HepG2 (cell line): ENCODE results near the gene EIF5A. TPM values are rescaled to one million over a fixed set of nuclear protein-coding genes. Genes with fewer than 3 reads are reported as not detected.

ENCODE experiments used
- ARNTL ChIP-seq: sonication (generic); formaldehyde crosslinking; IDR thresholded peaks from 2 replicates; pipeline ENCODE4 v1.4.0; 2020; ENCODE audit warnings: mild to moderate bottlenecking, missing genetic modification reagents
- CCDC6 ChIP-seq: sonication (generic); formaldehyde crosslinking; IDR thresholded peaks from 2 replicates; pipeline ENCODE4 v1.8.1; 2022; ENCODE audit warnings: mild to moderate bottlenecking, missing genetic modification reagents, moderate library complexity
- ETS1 ChIP-seq: sonication (generic); formaldehyde crosslinking; IDR thresholded peaks from 2 replicates; pipeline ENCODE4 v1.4.0; 2020; ENCODE audit warnings: missing genetic modification reagents
- FOXO1 ChIP-seq: sonication (generic); formaldehyde crosslinking; IDR thresholded peaks from 2 replicates; pipeline ENCODE4 v1.4.0; 2020; ENCODE audit warnings: missing genetic modification reagents
- IKZF1 ChIP-seq: fragments of 450-650 bp; IDR thresholded peaks from 2 replicates; pipeline ENCODE4 v1.7.1; 2016
- NKX3-1 ChIP-seq: sonication (generic); formaldehyde crosslinking; IDR thresholded peaks from 2 replicates; pipeline ENCODE4 v1.5.0; 2020; ENCODE audit warnings: missing genetic modification reagents
- SKIL ChIP-seq: sonication (generic); formaldehyde crosslinking; IDR thresholded peaks from 2 replicates; pipeline ENCODE4 v1.8.0; 2022; ENCODE audit warnings: missing genetic modification reagents, mild to moderate bottlenecking, moderate library complexity, borderline replicate concordance
- ZFX ChIP-seq: sonication (generic); formaldehyde crosslinking; IDR thresholded peaks from 2 replicates; pipeline ENCODE4 v1.4.0; 2020; ENCODE audit warnings: mild to moderate bottlenecking, low read depth, missing genetic modification reagents, moderate library complexity
- ZNF33B ChIP-seq: sonication (generic); formaldehyde crosslinking; IDR thresholded peaks from 2 replicates; pipeline ENCODE4 v1.5.1; 2020; ENCODE audit warnings: mild to moderate bottlenecking, missing genetic modification reagents
- ZNF441 ChIP-seq: sonication (generic); formaldehyde crosslinking; IDR thresholded peaks from 2 replicates; pipeline ENCODE4 v1.7.0; 2021; ENCODE audit warnings: missing genetic modification reagents, borderline replicate concordance
- ZNF547 ChIP-seq: sonication (generic); formaldehyde crosslinking; IDR thresholded peaks from 2 replicates; pipeline ENCODE4 v1.5.1; 2020; ENCODE audit warnings: mild to moderate bottlenecking, missing genetic modification reagents
- ZNF775 ChIP-seq: sonication (generic); formaldehyde crosslinking; IDR thresholded peaks from 2 replicates; pipeline ENCODE4 v1.4.0; 2020; ENCODE audit warnings: missing genetic modification reagents, mild to moderate bottlenecking, moderate library complexity, borderline replicate concordance
- polyA plus RNA-seq, 8 experiments: library from polyadenylated mRNA; depleted of rRNA in 3 of 8; stranded (reverse) in 7 of 8; unstranded in 1 of 8; fragments of >200 nt; fragmentation: Illumina TruSeq in 4 of 8; extraction: Trizol in 4 of 8; gene quantifications; 2 replicates each; pipeline versions ENCODE4 v1.2.1 to v1.2.3, GENCODE V29; 2011 to 2016; ENCODE audit warnings: low read depth in 4 of 8, missing spikeins in 1 of 8, mixed read lengths in 1 of 8; ENCODE audit not compliant: insufficient read depth in 1 of 8
- total RNA-seq, 5 experiments: library from RNA; depleted of rRNA; stranded (reverse); fragments of >200 nt; fragmentation: Illumina TruSeq; extraction: Trizol; gene quantifications; 2 replicates each; pipeline ENCODE4 v1.2.3, GENCODE V29; 2016; ENCODE audit warnings: low read depth in 1 of 5
- TF ChIP-seq, protein P1 (sequence below): sonication (generic); formaldehyde crosslinking; IDR thresholded peaks from 2 replicates; pipeline ENCODE4 v1.4.0; 2020; ENCODE audit warnings: missing genetic modification reagents
- TF ChIP-seq, protein P2 (sequence below): sonication (generic); formaldehyde crosslinking; IDR thresholded peaks from 2 replicates; pipeline ENCODE4 v1.5.0; 2020; ENCODE audit warnings: mild to moderate bottlenecking, missing genetic modification reagents, borderline replicate concordance

The EIF5A gene
- total and polyA plus RNA-seq, 2 of the 13 experiments (the other 11 are each of a cell fraction or from before 2014, with no cell fraction given): 319 to 337 TPM

DNA sequence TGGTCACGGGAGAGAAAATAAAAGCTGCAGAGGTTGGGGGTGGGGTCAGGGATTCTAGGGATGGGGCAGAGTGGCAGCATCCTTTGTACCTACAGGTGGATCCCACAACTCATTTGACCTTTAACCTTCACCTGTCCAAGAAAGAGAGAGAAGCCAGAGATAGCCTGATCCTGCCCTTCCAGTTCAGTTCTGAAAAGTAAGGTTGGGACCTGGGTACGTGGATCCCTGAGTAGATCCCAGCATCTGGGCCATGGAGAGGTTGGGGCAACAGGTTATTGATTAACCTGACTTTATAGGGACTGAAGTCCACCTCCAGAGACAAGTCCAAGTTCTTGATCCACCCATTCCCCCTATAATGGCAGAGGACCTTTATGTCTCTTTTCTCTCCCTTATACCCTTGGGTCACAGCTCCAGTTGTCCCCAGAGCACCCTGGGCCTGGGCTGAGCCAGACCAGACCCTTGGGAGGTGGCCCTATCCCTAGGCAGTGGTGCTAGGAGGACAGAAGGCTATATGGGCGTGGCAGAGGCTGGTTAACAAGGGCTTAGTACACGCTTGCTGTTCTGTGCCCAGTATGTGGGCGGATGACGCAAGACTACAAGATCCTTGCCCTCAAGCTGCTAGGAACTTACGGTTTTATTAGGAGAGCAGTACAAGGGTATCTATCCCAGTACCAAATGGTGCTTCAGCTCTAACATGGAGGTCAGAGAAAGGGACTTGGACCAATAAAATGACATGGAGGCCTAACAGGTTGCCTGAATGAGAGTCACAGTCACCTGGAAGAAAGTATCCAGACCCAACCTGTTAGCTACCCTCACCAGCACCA is 48.5 kb upstream of the EIF5A start (continued):
- no peak for TF ChIP-seq NKX3-1 (CRISPR knock-in tag)
- no peak for TF ChIP-seq IKZF1
- TF ChIP-seq ETS1: no peak
- TF ChIP-seq ZNF775 (CRISPR knock-in tag): no peak
- peak; percentile 56; the same call in 1 of the 2 replicates for TF ChIP-seq CCDC6 (CRISPR knock-in tag)
- TF ChIP-seq ZNF547 (CRISPR knock-in tag): 0 out of 2 replicates have a peak, but pooled peaks have one; percentile 47
- TF ChIP-seq, protein P1, sequence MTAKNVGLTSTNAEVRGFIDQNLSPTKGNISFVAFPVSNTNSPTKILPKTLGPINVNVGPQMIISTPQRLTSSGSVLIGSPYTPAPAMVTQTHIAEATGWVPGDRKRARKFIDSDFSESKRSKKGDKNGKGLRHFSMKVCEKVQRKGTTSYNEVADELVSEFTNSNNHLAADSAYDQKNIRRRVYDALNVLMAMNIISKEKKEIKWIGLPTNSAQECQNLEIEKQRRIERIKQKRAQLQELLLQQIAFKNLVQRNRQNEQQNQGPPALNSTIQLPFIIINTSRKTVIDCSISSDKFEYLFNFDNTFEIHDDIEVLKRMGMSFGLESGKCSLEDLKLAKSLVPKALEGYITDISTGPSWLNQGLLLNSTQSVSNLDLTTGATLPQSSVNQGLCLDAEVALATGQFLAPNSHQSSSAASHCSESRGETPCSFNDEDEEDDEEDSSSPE (CRISPR knock-in tag): 0 out of 2 replicates have a peak, but pooled peaks have one; percentile 22
- TF ChIP-seq ZNF441: no peak
- no peak for TF ChIP-seq ARNTL (CRISPR knock-in tag)
- TF ChIP-seq, protein P2, sequence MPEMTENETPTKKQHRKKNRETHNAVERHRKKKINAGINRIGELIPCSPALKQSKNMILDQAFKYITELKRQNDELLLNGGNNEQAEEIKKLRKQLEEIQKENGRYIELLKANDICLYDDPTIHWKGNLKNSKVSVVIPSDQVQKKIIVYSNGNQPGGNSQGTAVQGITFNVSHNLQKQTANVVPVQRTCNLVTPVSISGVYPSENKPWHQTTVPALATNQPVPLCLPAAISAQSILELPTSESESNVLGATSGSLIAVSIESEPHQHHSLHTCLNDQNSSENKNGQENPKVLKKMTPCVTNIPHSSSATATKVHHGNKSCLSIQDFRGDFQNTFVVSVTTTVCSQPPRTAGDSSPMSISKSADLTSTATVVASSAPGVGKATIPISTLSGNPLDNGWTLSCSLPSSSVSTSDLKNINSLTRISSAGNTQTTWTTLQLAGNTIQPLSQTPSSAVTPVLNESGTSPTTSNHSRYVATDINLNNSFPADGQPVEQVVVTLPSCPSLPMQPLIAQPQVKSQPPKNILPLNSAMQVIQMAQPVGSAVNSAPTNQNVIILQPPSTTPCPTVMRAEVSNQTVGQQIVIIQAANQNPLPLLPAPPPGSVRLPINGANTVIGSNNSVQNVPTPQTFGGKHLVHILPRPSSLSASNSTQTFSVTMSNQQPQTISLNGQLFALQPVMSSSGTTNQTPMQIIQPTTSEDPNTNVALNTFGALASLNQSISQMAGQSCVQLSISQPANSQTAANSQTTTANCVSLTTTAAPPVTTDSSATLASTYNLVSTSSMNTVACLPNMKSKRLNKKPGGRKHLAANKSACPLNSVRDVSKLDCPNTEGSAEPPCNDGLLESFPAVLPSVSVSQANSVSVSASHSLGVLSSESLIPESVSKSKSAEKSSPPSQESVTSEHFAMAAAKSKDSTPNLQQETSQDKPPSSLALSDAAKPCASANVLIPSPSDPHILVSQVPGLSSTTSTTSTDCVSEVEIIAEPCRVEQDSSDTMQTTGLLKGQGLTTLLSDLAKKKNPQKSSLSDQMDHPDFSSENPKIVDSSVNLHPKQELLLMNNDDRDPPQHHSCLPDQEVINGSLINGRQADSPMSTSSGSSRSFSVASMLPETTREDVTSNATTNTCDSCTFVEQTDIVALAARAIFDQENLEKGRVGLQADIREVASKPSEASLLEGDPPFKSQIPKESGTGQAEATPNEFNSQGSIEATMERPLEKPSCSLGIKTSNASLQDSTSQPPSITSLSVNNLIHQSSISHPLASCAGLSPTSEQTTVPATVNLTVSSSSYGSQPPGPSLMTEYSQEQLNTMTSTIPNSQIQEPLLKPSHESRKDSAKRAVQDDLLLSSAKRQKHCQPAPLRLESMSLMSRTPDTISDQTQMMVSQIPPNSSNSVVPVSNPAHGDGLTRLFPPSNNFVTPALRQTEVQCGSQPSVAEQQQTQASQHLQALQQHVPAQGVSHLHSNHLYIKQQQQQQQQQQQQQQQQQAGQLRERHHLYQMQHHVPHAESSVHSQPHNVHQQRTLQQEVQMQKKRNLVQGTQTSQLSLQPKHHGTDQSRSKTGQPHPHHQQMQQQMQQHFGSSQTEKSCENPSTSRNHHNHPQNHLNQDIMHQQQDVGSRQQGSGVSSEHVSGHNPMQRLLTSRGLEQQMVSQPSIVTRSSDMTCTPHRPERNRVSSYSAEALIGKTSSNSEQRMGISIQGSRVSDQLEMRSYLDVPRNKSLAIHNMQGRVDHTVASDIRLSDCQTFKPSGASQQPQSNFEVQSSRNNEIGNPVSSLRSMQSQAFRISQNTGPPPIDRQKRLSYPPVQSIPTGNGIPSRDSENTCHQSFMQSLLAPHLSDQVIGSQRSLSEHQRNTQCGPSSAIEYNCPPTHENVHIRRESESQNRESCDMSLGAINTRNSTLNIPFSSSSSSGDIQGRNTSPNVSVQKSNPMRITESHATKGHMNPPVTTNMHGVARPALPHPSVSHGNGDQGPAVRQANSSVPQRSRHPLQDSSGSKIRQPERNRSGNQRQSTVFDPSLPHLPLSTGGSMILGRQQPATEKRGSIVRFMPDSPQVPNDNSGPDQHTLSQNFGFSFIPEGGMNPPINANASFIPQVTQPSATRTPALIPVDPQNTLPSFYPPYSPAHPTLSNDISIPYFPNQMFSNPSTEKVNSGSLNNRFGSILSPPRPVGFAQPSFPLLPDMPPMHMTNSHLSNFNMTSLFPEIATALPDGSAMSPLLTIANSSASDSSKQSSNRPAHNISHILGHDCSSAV: no peak
- TF ChIP-seq SKIL (CRISPR knock-in tag): no peak
- peak; percentile 45; the same call in 1 of the 2 replicates for TF ChIP-seq ZFX (CRISPR knock-in tag)
- TF ChIP-seq ZNF33B (CRISPR knock-in tag): peak; percentile 93
- TF ChIP-seq FOXO1 (CRISPR knock-in tag): peak; percentile 7; the same call in 1 of the 2 replicates
